Suppressor macrophage treated with lipopolysaccharide for 4 hours (primary cell): ENCODE measurements around the gene APCDD1.
"Not testable (repeated sequence)": the region's sequence is repeated elsewhere in the genome, so short reads cannot be mapped to it uniquely, and the experiment has no call there.

Experiments
- DNase-seq: peaks from one replicate; pipeline ENCODE4 v3.0.0-alpha.2; 2020

APCDD1 gene

DNA sequence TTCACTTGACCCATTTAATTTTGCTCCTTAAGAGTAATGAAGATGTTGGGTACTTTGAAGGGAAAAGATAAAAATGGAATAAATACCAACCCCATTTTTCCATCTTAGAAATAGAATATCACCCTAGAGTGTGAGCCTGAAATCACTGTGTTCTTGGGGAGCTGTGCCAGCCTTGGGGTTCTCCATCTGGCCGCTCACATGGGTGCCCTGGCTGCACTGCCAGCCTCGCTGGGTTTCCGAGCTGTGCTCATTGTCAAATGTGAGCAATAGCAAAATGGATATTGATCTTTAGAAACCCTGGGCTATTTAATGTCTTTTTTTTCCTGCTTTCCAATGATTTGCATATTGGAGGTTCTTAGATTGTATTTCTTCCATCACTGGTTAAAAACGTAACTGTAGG is 9.3 kb downstream of the APCDD1 start:
- no peak for DNase-seq

DNA sequence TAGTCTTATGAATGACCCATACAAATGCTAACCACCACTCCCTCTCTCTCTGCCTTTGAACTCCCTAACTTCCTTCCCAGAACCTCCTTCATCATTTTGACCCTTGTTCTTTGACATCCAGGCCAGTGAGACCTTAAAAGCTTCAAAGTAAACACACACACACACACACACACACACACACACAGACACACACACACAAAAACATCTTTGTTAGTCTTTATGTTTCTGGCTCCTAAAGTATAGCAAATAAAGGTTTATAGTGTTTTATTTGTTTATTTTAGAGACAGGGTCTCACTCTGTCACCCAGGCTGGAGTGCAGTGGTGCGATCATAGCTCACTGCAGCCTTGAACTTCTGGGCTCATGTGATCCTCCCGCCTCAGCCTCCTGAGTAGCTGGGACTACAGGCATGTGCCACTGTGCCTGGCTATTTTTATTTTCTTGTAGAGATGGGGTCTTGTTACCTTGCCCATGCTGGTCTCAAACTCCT is 9.8 kb downstream of the APCDD1 start:
- DNase-seq, result not testable (repeated sequence)

DNA sequence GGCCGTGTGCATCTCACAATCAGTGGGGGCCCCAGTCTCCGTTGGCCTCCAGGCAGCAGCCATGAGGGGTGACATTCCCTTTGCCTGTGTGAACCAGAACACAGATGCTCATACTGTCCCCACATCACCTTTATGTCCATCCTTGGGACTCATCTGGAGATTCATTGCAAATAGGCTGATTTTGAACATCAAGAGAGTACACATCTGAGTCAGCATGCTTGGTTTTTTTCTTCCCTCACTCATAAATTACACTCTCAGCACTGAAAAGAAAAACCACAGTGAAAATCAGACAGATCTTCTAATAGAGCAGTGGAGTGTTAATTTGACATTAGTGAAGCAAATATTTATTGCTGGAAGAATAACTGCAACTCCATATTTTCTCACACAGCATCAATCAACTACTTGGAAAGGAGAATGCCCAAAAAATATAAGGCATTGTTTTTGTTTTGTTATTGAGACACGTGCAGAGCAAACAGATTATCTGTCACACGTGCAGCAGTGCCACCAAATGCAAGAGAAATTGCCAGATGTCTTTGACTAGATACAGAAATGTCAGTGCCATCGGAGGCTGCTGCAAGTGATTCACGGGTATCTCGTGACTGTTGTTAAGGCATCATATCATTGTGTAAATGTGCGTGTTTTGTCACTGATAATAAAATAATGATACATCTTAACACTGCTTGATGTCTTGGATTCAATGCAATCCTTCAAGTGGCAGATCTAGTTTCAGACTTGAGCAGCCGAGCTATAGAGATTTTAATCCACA is 10.9 kb downstream of the APCDD1 start:
- DNase-seq, result no peak

DNA sequence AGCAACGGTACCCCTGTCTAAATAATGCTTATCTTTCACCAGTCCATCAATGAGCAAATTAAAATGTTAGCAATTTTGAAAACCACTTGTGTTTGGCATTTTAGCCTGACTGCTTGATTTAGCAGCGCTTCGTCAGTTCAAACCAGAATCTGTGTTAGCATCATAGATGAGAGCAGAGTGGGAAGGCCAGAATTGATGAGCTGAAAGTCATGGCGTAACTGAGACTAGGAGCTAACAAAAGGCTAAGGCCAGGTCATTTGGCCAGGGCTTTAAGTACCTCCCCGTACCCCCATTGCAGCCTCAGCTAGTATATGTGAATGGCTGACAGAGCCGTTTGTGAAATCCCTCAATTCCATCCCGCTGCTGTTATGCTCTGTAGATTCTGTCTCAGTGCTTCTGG is 16.0 kb downstream of the APCDD1 start:
- no peak for DNase-seq

DNA sequence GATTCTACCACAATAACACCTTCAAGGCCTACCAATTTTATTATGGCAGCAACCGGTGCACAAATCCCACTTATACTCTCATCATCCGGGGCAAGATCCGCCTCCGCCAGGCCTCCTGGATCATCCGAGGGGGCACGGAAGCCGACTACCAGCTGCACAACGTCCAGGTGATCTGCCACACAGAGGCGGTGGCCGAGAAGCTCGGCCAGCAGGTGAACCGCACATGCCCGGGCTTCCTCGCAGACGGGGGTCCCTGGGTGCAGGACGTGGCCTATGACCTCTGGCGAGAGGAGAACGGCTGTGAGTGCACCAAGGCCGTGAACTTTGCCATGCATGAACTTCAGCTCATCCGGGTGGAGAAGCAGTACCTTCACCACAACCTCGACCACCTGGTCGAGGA is 17.1 kb downstream of the APCDD1 start:
- DNase-seq, result no peak

DNA sequence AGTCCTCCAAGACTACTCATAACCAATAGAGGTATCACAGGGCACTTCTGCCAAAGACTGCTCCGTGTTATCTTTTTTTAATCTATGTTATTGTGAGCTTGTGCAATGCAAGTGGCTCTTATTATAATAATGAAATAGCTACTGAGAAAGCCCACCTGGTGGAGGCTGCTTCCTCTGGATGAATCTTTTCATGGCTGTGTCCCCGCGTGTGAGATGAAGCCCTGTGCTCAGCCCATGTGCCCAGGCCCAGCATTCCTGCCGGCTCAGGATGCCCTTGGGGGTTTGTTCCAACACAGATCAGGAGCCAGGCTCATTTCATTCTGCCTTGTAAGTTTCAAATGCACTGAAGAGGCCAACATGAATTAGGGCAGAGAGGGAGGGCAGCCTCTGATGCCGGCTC is 18.7 kb downstream of the APCDD1 start:
- no peak for DNase-seq

DNA sequence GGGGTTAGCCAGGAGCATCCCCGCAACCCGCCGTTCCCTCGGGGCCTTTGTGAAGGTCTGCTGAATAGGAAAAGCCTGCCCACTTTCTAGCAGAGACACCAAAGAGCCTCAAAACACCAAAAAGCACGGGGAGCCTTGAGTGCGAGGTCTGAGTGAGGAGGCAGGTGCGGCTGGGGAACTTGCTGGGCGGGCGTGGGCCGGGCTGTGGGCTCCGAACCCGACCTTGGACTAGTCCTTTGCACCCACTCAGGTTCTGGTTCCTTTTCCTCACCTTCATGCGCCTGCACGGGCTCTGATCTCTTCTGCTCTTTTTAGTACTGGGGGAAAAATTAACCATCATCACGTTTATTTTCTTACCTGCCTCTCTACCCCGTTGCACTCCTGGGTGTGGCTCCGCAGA is 19.9 kb downstream of the APCDD1 start:
- DNase-seq, result no peak

DNA sequence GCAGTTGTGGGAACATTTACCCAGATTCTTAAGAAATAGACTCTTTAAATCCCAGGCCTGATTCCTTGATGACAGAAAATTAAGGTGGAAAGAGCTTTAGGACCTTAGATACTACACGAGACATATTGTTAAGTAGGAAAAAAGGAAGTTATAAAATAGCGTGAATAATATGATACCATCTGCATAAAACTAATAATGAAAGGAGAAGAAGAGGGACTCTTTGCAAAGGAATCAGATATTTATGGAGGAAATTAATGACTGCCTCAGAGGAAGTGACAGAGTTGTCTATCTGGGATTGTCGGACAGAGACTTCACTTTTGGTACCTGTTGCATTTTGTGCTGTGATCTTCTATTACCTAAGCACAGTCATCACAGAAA is 20.8 kb downstream of the APCDD1 start:
- DNase-seq, result peak; percentile 51

DNA sequence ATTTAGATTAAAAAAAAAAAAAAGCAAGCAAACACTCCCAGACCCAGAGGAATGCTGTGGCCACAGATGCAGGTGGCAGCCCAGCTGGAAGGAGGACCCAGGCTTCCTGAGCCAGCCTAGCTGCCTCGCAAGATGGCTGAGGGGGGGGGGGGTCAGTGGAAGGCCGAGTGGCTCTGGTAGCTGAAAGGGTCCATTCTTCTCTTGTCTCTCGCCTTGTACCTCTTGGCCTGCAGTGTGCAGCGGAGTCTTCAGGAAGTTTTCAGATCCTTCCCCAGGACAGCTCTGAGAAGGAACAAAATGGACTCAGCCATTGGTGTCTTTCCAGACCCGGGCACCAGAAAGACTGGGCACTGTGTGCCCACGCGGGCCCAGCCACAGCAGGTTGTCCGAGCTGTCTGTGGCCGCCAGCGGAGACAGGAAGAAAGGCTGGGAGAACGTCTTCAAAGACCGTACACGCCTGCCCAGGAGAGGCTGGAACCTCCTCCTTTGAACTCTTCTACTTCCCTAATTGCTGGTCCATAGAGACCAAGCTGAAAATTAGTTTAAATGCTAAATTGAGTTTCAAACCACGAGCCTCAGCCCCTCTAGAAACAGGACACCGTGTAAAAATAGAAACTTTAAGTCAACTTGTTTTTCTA is 21.3 kb downstream of the APCDD1 start:
- DNase-seq, result no peak

DNA sequence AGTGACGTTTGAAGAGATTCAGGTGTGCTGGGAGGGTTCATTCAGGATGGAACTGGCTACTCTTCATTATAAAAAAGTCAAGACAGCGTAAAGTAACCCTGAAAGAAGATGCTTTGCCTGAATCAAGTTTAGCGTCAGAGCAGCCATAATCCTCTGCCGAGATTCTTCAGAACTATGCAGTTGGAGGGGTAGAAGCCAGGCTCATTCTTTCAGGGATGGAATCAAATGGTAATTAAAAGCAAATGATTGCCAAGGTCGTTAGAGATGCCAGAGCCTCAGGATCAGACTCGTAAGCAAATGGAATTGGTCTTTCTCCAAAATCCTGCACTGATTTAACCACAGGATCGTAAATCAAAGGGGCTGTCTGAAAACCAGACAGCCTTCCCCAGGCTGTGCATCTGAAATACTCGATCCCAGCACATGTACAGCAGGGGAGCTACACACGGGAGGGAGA is 21.9 kb downstream of the APCDD1 start:
- DNase-seq, result no peak

DNA sequence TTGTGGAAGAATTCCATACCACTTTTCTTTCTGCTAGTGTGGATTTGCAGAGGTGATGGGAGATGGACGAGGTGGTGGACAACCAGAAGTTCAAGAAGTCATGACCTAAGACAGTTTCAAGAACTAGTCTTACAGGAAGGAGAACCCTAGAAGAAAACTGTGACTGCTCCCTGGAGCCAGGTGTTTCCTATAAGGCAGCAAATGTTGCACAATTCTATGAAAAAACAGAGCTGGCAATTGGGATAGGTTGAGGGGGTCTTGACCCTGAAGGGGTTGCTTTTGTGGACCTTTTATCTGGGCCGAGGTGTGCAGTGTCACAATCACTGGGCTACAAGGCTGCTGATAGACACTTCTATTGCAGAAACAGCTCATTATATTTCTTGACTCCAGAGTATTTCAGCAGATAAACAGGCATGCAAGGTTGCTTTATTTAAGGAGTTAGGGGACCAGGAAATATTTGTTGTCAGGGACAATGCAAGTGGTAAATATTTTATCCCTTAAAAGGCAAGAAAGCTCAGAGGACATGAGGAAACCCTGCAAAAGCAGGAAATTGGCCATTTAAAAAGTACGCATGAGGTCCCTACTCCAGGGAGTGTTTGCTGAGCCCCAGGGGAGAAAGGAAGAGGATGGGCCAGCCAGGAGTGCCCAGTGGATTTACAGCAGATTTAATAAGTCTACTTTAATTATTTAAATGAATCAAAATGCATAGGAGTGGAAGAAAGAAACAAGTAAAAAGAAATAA is 22.9 kb downstream of the APCDD1 start:
- DNase-seq, result no peak

DNA sequence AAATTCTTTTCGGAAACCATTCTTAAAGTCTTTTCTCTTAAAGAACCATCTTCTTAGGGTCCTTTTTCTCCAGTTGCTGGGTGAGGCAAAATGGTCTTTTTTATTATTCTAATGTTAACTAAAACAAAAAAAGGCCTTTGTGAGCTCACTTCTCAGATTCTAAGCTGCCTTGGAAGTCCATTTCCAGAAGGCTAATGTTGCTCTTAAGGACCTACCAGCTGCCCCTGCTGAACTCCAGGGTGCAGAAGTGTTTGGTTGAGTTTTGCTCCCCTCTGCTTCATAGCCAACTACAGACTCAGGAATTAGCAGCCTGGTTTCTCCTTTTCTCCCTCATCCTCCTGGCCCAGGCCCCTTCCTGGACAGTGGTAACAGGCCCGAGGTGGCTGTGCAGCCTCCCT is 23.4 kb downstream of the APCDD1 start:
- no peak for DNase-seq

DNA sequence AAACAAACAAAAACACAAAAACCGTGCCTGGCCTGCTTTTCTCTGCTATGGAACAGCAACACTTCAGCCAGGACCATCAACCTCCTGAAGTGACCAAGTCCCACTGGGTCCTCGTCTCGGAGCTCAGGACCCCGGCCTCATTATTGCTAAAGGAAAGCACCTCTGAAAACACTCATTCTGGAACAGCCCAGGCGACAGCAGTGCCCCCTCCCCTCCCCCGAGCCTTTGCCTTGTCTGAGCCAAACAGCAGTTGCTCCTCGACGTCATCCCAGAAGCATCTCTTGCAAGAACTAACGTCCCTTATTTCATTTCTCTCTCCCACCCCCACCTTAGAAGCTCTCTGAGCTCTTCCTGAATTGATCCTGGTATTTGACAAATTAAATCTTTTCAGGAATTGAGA is 27.4 kb downstream of the APCDD1 start:
- DNase-seq, result no peak

DNA sequence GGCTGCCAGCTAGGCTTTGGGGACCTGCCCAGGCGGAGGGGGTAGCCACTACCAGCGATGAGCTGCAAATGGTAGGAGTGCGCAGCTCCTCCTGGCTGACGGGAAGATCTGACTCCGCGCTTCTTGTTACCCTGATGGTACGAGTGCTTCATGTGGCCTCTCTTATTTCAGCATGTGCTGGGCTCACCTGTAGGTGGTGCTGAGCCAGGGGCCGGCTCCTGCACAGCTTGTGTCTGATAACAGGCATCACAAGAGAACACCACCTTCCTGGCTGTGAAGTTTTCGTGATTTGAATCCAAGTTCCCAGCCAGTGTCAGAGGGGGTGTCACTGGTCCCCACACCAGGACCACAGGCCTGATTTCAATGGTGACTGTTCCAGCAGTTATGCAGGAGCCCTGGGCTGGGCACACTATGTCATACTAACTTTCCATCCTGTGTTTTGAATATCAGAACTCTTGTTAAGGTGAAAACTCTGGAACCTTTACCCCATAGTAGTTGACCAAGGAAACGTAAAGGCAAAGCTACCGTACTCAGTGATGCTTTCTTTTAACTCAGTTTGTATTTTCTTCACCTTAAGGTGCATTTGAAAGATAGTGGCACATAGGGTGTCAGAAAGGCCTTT is 28.0 kb downstream of the APCDD1 start:
- DNase-seq, result no peak

DNA sequence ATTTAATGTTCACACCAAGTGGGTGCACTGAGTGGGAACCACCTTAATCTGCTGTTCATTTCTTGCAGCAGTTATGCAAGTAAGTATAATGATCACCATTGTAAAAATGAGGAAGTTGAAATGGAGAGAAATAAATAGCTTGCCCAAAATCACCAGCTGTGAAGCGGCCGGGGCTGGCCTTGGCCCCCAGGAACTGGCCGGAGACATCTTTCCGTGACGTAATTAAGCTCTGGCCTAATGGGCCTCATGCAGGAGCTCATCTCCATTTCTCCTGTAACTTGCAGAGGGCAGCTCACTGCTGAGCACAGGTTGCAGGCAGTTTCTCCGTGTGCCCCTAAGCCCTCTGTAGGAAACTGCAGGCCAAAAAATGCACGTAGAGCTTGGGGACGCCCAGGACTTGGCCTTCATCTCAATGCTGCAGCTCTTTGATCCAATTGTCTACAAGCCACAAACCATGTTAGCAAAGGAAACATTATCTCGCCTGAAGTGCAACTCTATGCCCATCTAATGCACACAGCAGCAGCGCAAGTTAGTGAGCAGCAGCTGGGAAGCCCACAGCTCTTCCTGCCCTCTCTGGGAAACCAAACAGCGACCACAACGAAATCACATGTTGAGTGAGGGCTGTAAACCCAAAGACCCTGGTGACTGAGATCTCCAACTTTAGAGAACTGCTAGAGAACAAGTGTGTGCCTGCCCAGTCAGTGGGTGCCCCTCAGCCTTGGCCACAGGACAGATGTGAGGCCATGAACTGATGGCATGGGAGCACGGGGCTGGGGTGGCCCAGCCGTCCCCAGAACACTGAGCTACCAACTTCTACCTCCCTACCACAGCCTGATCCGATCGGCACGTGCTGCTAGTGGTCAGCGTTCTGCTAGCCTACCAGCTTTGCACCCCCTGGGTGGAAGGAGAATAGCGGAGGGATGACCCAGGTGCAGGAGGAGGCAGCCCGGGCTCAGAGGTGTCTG is 28.8 kb downstream of the APCDD1 start:
- DNase-seq, result peak; percentile 68

DNA sequence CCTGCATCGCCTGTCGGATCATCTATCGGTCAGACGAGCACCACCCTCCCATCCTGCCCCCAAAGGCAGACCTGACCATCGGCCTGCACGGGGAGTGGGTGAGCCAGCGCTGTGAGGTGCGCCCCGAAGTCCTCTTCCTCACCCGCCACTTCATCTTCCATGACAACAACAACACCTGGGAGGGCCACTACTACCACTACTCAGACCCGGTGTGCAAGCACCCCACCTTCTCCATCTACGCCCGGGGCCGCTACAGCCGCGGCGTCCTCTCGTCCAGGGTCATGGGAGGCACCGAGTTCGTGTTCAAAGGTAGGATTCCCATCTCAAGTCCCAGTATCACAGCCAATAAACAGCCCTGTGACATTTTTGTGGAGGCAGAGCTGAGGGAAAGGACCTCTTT is 31.0 kb downstream of the APCDD1 start:
- no peak for DNase-seq

DNA sequence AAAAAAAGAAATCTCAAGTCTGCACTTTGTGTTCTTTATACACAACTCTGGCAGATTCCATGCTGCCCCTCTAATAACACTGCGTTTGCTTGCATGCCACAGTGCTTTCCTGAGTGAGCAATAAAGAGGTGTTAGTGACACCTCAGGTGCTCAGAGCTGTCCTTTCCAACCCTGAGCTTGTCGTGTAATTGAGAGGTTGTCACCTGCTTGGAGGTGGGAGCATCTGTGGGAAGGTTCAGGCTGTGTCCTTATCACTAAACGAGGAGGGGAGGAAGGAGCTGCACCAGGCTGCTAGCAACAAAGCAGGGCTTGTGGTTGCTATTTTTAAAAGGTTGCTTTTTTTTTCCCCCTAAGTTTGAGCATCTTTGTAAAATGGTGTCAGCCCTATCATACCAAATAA is 31.9 kb downstream of the APCDD1 start:
- DNase-seq, result no peak

DNA sequence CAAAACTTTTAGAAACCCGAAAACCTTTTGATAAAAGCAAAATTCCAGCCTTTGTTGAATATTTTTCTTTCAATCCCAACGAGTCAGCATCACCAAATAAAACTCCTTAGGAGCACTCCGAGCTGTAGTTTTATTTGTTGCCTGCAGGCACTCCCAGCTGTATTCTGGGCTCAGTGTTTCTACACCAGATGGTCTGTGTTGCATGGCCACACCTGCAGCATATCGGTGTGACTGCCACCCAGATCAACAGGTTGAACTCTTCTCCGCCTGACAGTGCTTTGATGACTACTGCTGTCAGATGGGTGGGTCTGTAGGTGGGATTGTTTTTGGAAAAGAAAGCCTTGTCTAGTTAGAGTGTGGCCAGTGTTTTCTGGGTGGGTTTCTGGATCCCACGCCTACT is 32.7 kb downstream of the APCDD1 start:
- DNase-seq, result no peak

DNA sequence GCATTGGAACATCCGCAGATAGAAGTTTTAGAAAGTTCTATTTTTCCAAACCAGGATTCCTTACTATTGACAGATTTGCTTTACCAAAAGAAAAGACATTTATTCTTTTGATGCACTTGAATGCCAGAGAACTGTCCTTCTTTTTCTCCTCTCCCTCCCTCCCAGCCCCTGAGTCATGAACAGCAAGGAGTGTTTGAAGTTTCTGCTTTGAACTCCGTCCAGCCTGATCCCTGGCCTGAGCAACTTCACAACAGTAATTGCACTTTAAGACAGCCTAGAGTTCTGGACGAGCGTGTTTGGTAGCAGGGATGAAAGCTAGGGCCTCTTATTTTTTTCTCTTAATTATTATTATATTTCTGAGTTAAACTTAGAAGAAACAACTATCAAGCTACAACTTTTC is 33.6 kb downstream of the APCDD1 start:
- no peak for DNase-seq

DNA sequence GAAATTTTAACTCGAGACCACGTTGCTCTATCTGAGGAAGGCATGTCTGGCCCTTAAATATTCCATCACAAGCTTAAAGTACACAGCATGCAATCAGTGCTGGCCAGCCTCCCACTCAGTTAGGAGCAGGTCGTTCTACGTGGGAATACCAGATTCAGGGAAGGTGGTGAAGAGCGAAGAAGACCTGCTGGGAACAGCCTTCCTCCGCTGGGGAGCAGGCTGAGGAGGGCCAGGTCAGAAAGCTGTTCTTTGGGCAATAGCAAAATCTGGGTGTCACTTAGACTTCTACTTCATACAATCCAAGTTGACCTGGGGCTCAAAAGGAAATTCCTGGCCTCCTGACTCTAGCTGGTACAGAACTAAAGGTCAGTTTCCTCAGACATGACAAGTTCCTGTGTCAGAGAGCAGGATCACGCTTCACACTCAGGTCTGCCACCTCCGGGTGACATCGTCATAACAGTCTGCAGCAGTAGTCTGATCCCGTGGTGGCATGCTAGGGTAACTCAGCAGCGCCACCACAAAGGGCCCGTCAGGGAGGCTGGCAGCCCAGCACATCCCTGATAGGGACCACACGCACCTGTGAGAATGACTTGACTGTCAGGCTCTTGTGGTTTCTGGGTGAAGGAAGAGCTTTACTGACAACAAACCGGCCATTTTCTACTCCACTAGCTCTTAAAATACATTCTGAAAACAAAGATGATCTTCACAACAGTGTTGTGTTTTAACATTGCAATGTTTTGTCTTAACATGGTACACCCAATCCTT is 36.1 kb downstream of the APCDD1 start:
- DNase-seq, result peak; percentile 52

DNA sequence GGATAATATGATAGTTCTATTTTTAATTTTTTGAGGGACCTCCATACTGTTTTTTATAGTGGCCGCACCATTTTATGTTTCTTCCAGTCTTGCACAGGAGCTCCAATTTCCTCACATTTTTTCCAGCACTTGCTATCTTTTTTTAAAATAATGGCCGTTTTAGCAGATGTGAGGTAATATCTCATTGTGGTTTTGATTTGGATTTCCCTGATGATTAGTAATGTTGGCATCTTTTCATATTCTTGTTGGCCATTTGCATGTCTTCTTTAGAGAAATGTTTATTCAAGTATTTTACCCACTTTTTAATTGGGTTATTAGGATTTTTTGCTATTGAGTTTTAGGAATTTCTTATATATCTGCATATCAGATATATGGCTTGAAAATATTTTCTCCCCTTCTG is 41.5 kb downstream of the APCDD1 start:
- no peak for DNase-seq
